Muscle of arm (tissue), 12 donors: ENCODE results near the gene PIK3CD. TPM values are rescaled to one million over a fixed set of nuclear protein-coding genes. Genes with fewer than 3 reads are reported as not detected.

ENCODE experiments used
- DNase-seq: peaks from one replicate; pipeline ENCODE4 v3.0.0-alpha.2; 2013
- polyA plus RNA-seq, 12 donors: library from polyadenylated mRNA; unstranded; fragments of 120-200 nt; gene quantifications; one replicate each; pipeline ENCODE4 v1.2.1, GENCODE V29; 2013; ENCODE audit not compliant: insufficient read length in 12 of 12

Gene PIK3CD
- polyA plus RNA-seq, 12 donors: 1.4 to 7.6 (median 2.6) TPM; not detected in 1

DNA sequence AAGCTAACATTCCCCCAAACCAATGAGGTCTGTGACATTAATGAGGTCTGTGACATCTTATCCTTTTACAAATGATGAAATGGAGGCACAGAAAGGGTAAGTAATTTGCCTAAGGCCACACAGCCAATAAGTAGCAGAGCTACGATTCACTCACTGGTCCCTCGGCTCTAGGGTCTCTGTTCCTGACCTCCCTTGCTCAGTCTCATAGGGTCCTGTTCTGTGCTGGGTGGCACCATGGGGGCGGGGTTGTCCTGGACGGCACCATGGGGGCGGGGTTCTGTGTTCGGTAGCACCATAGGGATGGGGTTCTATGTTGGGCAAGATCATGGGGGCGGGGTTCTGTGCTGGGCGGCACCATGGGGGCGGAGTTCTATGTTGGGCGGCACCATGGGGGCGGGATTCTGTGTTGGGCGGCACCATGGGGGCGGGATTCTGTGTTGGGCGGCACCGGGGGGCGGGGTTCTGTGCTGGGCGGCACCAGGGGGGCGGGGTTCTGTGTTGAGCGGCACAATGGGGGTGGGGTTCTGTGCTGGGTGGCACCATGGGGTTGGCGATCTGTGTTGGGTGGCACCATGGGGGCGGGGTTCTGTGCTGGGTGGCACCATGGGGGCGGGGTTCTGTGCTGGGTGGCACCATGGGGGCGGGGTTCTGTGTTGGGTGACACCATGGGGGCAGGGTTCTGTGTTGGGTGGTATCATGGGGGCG, 116.6 kb downstream of the PIK3CD start:
- DNase-seq: no peak

DNA sequence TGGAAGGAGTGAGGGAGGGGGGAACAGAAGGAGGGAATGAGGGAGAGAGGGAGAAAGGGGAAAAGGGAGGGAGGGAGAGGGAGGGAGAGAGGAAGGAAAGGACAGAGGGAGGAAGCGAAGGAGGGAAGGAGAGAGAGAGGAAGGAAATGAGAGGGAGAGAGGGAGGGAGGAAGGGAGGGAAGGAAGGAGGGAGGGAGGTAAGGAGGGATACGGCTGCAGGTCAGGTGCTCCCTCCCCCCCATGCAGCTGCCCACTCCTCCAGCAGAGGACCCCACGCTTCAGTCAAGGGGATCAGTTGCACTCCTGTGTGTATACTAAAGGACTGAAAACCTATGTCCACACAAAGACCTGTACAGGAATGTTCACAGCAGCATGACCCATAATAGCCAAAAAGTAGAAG, 117.5 kb downstream of the PIK3CD start:
- no peak for DNase-seq

DNA sequence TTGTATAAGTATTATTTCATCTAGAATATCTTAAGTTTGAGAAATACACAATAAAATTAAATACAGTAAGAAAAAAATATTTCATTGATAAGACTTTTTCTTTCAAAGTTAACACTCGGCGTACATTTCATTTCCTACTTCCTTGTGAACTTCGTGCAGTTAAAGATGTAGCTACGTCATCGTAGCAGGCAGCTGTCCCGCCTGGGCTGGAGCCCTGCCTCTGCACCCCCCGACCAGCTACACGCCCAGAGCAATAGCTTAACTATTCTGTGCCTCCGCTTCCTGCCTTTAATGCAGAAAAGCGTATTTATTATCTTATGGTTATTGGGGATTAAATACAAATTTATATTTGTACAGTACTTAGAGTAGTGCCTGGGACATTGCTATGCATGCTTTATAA, 118.8 kb downstream of the PIK3CD start:
- DNase-seq: peak; percentile 30

DNA sequence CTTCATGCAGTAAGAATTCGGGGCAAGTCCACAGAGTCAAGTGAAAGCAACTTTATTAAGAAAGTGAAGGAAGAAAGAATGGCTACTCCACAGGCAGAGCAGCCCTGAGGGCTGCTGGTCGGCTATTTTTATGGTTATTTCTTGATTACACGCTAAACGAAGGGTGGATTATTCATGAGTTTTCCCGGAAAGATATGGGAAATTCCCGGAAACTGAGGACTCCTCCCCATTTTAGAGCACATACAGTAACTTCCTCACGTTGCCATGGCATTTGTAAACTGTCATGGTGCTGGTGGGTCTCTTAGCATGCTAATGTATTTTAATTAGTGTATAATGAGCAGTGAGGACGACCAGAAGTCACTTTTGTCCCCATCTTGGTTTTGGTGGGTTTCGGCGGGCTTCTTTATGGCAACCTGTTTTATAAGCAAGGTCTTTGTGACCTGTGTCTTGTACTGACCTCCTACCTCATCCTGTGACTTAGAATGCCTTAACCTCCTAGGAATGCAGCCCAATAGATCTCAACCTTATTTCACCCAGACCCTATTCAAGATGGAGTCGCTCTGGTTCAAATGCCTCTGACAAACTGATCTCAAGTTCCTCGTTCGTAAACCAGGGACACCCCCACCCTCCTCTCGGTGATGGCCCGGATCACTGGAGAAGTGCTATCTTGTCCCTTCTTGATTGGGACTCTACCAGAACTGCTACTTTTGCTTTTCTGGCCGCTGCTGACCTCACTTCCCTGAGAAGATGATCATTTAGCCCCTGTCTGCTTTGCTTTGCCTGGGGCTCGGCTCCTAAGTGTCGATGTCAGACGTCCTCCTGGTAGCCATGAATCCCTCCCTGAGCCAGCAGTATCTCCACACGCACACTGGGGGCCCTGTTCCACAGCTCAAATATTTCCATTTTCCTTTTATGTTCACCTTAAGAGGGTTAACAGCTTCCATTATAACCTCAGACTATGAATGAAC, 123.5 kb downstream of the PIK3CD start:
- DNase-seq: no peak

DNA sequence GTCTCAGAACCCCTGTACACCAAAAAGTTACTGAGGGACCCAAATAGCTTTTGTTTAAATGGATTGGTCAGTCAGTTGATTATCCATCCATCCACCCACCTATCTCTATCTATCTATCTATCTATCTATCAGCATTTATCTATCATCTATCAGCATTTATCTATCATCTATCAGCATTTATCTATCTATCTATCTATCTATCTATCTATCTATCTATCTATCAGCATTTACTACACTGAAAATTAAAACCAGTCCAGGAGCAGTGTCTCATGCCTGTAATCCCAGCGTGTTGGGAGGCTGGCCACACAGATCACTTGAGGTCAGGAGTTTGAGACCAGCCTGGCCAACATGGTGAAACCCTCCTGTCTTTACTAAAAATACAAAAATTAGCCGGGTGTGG, 125.2 kb downstream of the PIK3CD start:
- no peak for DNase-seq

Other genes starting within 250 kb of the PIK3CD start
- gene SLC25A33, start 112.3 kb upstream of the PIK3CD start, polyA plus RNA-seq: 1 to 10 TPM in 10 of 12 donors, not detected in 2; 1.0 to 2.4 (median 1.5) TPM
- gene TMEM201, start 62.8 kb upstream of the PIK3CD start, polyA plus RNA-seq: 10 to 100 TPM in 11 of 12 donors, not detected in 1; 11.3 to 21.7 (median 15.1) TPM
- gene CLSTN1, start 172.2 kb downstream of the PIK3CD start, polyA plus RNA-seq: 100 to 1,000 TPM in 1 of 12 donors, 10 to 100 TPM in 10, not detected in 1; 60.7 to 107 (median 71.4) TPM